GM03348 (cell line): ENCODE measurements around the gene GABBR2.

ENCODE experiments used
- DNase-seq: peaks from one replicate; pipeline ENCODE4 v3.0.0; 2012; ENCODE audit warnings: low spot score

The GABBR2 gene

DNA sequence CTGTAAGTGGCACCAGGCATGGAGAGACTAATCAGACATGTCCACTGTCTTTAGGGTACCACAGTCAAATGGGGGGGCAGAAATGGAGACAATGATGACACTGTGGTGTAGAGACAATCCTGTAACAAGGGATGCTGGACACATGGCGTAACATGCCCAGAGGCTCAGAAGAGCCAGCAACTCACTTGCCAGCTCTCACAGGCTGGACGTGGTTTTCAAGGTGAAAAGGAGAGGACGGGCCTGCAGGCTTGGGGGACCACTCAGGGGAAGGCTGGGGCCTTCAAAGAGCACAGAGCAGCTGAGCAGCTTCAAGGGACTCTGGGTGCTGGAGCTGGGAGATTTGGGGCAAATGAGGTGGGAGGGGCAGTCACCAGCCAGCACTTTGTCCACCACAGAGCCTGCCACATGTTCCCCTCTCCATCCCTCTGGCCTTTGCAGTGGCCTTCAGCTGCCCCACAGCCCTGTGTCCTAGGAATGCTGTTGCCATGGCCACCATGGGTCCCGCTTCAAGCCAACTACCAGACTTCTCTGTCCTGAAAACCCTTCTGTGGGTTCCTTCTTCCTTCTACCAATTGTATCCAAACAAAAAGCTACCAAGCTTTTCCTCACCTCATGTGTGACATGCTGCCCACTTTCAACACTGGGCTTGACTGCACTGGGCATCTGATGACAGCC, 140.4 kb downstream of the GABBR2 start:
- no peak for DNase-seq

DNA sequence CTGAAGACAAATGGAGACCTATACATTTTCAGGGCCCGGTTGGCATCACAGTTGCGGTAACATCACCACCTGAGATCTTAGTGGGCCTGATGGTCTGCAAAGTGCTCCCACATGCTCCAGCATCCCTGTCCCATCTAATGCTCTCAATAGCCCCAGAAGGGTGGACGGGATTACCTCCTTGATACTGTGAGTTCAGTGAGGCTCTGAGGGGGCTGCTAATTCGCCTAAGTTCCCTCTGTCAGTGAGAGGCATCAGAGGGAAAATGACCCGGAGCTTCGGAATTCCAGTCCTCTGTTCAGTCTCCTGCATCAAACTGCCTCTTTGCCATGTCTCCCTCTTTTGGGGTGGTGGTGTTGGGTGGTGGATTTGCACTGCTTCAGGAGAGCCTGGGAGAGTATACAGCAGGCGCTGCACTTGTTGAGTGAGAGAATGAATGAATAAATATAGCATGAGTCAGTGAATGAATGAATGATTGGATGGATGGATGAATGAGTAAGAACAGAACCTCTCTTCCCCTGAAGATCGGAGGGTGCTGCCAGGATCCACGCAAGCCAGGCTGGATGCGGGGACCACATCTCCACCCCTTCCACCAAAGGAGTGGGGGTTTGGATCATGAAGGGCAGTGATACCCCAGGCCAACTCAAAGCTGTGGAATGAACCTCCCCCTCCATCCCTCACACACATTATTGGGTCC, 141.0 kb downstream of the GABBR2 start:
- no peak for DNase-seq

DNA sequence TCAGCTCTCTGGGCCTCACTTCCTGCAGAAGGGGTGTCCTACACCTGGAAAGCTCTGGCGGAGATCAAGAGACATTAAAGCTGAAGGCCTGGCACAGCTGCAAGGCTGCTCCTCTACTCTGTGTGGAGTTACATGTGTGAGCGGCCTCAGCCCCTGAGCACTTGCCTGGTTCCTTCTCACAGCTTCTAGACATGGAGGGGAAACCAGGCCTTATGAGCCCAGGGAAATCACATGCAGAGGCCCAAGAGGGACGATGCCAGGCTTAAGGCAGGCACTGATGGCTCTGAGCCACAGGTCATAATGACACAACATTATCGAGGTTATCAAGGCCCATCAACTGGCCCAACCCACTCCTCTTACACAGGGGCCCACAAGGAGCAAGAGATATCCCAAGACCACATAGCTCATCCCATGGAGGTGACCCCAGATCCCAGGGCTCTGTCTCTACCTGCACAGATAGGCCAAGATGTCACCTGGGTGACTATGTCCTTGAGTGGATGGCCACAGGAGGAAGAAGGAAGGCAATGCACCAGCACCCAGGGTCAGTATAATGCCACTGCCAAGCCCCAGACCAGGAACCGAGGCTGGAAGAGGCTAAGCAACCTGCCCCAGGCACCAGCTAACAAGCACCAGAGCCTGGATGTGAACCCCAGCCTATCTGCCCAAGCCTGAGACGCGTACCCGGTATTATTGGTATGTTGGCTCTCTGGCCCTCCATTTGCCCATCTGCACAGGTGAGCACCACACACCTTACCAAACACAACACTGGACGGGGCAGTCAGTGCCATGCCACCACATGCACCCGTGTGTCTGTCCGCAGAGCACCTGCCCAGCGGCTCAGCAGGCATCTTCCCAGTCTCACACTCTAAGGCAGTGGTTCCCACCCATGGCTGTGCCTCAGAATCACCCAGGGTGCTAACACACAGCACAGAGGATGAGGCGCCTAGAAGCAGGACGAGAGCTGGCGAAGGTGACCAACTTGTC, 143.3 kb downstream of the GABBR2 start:
- DNase-seq: no peak

DNA sequence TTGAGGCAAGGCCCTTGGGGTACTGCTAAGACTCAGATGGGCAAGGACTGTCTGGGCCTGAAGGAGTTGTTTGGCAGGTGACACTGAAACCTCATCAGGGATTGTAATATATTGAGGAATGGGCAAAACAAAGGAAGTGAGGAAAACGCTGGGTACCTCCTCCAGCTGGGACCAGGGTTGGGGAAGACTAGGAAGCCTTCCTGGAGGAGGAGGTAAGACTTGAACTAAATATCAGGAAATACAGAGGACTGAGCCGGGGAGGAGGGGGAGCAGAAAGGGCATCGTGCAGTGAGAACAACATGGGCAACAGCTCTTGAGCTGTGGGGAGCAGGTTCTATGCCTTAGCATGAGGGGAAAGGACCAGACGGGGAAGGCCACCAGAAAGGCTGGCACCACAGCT, 144.0 kb downstream of the GABBR2 start:
- no peak for DNase-seq

DNA sequence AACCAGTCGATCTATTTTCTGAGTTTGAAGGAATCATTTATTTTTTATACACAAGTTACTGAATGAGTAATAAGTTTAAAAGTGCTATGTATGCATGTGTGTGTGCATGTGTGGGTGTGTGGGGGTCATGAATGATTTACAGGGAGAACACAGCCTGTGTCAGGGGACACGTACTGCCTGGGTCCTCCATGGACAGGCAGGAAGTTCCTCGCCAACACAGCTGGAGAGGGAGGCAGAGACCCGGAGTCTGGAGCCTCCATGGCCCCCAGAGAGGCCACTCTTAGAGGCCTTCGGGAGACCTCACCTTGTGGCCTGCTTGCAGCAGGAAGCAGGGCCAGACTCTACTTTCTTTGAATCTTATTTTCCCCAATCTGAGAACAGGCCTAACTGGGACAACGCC, 144.7 kb downstream of the GABBR2 start:
- DNase-seq: no peak

DNA sequence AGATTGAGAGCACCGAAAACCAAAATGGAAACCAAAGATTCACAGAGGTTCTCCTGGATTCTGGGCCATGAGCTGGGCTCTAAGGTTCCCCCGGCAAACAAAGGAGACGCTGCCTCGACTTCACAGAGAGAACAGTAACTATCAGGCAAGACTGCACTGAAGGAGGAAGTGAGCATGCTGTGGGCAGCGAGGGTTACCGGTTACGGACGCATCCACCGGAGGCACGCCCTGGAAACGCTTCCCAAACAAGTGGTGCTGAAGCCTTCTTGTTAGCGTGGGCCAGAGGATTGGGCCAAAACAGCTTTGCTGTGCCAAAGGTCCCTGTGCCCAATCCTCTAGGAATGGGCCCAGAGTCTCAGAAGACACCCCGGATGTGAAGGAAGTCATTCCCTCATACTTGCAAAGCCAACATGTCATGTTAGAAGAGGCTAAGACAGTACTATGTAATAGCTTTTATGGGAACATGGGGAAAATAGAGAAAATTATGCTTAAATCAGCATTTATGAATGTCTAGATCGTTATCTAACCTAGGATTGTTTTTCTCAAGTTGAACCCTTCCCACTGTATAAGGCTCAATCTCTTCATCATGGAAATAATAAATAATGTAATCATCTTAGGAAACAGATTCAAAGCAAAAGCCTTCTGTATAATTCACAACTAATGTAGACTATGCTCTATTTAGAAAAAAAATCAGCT, 145.4 kb downstream of the GABBR2 start:
- DNase-seq: no peak

DNA sequence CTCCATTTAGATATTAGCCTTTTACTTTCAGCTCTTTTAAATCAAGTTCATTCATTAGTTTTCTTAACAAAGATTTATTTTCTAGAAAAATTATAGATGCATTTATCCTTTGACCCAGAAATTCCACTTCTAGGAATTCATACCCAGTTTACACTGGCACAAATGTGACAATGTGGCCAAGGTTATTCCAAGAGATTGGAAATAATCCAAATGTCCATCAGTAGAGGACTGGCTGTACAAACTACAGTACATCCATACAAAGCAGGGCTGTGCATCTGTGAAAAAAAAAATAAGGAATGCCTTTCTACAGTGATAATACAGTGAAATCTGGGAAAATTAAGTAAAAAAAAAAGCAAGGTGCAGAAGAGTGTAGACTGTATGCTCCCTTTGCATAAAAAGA, 149.2 kb downstream of the GABBR2 start:
- DNase-seq: no peak

DNA sequence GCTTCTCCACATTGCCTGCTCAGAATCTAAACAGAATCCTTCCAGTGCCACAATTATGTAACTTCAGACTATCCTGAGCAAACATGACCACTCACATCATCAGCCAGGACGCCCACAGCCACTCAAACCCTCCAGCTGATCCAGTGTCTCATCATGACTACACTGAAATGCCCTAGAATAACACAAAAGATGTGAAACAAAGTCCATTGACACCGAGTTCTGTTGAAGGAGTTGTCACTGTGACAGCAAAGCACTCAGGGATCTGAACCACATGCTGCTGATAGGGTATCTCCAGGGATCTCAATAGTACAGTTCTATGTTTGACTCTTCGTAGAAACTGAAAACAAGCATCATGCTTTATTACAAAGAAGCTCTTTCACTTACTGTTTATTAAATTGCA, 150.2 kb downstream of the GABBR2 start:
- DNase-seq: peak; percentile 59

DNA sequence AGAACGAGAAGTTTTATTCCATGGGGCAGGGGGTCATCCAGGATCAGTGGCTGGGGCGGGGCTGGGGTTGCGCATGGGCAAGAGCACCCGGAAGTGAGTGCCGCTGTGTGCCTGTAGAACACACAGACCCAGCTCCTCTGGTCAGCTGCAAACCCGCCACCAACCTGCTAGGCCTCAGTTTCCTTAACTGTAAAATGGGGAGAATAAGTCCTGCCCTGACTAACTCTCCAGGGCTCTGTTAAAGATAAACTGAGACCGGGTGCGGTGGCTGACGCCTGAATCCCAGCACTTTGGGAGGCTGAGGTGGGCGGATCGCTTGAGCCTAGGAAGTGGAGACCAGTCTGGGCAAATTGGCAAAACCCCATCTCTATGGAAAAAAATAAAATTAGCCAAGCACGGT, 152.2 kb downstream of the GABBR2 start:
- no peak for DNase-seq

DNA sequence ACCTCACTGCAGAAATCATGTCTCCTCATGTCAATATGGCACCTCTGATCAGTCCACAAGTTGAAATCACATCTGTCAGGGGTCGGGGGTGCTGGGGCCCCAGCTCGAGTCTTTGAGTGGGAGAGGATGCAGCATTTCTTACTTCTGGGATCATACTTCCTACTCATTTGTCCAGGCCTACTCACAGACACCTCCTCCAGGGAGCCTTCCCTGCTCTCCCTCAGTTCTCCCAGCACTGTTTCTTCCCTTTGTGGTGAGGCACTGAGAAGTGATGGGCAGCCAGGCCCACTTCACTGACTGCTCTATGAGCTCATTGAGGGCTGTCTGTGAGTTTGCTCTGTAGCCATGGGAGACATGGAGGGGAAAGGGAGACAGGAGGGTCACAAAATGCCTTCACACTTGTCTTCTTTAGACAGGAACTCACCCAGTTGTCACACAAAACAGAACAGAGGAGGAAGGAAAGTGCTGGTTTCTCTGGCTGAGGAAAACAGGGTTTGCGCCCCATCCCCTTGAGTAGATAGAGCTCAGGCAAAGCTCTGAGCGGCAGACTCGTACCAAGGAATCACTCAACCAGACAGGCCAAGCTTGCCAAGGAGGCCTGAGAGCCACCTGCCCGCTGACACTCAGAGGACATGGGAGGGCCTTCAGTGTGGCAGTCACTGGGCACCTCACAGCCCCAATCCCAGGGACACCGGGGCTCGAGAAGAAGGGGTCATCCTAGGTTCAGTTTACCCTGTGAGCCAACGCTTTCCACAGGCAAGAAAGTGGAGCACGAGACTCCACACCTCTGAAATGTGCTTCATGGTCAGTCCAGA, 152.9 kb downstream of the GABBR2 start:
- no peak for DNase-seq

DNA sequence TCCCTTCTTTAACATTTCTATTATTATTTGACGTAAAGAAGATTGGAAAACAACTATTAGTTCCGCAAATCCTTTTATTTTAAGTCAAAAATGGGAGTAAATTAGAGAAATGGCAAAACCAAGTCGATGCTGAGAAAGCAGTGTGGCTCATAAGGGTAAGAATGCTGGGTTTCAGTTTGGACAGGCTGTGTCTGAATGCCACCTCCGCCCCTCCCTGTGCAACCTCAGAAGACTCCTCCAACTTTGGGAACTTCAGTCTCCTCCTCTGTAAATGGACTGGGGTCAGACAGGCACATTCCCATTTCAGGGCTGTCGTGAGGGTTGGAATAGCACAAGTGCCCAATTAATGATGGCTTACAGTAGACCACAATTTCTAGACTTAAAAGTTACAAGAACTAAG, 154.0 kb downstream of the GABBR2 start:
- no peak for DNase-seq

DNA sequence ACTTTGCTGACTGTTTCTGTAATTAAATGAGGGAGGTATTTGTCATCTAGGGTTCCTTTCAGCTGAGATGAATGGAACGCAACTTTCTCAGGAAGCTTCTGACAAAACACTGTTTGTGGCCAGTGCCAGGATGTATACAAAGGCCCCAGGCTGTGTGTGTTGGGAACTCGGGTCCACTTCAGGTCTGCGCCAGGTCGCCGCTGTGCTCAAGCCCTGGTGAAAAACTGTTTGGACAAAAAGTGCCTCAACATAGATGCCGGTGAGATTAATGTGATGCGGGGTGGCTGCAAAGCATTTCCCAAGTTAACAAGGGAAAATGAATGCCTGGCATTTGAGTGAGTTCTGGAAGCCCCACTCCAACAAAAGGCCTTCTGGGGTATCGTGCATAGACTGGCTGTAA, 156.4 kb downstream of the GABBR2 start:
- no peak for DNase-seq

DNA sequence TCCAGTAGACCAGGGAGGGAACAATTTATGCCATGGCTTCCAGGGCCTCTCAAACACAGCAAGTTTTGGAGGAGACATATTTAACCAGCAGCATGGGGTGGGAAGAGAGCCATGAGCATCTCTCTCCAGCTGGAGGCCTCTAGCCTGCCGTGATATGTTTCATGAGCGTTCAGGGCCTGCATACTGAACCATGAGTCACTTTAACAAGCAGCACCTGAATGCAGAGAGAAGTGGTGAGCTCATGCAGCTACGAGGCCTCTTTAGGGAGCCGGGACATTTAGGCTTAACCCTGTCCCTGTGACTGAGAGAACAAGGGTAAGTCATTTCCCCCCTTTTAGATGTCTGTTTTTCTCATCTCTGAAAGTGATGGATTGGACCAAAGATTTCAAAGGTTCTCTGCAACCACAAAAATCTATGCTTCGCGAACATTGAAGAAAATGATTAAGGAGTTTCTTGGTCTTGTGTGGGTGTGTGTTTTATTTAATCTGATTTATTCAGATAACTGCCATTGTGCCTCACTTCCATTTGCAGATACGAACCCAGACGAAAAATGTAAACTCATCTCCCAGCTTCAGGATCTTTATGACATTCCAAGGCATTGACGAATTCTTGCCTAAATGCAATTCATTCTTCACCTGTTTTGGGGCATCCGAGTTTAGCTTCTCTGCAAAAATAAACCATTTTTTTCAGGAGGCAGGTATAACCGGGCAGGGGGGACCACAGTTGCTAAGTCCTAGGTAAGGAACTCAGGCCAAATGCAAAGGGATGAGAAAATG, 157.0 kb downstream of the GABBR2 start:
- DNase-seq: peak; percentile 80

DNA sequence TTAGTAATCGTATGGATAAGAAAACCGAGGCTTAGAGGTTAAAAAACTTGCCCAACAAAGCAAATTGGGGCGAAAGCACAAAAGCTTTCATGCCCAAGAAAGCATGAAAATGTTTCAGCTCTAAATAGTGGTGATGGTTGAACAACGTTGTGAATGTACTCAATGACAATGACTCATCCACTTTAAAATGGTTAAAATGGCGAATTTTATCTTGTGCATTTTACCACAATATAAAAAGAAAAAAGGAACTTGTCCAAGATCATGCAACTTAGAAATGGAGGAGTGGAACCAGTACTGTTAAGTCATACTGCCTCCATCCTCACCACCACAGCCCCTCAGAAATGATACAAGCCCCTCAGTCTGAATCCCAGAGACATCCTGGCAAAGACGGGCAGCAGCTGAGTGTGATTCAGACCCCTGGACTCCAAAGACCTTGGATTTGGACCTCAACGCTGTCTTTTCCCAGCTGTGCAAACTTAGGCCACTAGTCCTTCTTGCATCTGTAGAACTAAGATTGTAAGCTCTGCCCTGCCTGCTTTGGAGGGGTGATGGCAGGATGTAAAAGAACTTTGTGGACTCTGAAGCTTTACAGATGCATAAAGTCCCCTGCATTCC, 158.4 kb downstream of the GABBR2 start:
- no peak for DNase-seq

DNA sequence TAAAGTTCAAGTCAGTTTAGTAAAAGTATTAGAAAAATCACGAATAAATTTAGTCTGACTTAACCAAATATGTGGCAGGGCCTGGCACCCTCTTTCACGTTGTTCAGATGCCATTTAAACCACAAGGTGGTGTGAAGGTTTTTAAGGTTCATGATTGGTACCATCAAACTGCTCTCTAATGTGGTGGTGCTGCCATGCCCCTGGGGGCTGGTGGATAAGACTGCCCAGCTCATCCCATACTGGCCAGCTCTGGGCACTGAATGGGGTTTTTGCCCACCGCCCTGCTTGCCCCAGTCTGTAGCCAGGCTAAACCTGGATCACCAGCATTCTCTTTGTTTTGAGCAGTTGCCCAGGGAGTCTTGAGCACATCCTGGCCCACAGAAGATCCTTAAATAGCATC, 159.3 kb downstream of the GABBR2 start:
- no peak for DNase-seq

DNA sequence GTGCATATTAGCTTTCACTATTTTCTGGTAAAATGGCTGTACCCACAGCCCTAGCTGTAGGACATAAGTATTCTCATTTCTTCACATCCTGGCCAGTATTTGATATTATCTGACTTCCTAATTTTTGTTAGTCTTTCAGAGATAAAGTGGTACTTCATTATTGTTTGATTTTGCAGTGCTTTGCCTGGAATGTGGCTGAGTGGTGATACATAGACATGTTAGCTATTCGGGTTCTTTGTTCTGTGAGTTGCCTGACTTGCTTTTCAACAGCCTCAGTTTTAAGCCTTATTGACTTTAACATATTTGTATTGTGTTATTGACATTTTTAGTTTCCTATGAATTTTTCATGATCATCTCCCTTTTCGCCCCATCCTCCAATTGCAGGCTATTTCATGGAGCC, 161.1 kb downstream of the GABBR2 start:
- no peak for DNase-seq

DNA sequence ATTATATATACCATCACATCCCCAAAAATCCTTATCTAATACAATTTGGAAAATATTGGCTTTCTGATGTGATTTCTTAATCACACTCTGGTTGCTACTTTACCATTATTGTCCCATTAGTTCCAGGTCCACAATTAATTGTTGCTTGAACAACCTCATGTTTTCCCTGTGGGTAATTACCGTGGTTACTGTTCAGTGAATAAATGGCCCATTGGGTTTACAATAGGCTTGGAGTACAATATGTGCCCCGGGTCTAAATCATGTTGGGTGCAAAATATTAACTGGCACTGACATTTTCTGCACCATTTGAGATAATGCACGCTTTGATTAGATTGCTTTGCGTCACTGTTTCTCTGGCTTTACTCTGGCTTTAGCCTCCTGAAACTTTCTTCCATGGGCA, 163.7 kb downstream of the GABBR2 start:
- DNase-seq: no peak

DNA sequence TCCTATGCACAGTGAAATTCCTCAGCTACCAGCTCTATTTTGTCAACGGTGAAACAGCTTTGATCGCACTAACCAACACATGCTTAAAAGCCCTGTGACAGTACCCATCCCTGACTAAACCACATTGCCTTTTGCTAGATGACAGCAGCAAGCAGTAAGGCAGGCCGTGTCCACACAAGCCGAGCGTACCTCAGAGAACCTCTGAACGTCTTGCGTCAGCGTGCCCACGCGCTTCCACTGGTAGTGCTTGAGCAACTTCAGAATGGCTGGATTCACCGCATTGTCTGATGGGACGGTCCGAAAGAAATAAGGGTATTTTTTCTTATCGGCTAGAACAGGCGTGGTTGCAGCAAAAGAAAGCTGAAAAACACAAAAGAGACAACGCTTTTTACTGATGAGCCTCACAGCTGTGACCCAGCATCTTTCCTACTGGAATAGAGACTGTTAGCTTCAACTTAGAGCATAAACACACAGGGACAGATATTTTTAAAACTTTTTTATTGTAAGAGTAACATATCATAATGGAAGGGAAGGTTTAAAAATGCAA, 167.0 kb downstream of the GABBR2 start:
- no peak for DNase-seq

DNA sequence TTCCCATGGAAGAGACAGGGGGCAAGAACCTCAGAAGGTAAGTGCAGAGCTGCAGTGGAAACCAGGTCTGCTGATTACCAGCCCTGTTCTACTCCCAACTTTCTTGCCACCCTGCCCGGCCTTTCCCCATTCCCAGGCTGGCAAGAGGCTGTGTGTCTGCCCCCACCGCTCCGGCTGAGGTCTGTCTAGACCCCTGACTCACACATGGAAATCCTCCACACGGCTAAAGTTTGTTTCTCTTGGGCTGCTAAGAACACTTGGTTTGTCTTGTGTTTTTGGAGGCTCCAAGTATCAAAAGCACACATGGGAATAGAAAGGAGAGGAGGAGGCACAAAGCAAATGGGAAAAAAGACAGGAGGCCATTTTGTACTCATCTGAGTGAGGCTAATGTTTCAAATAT, 168.3 kb downstream of the GABBR2 start:
- DNase-seq: no peak

DNA sequence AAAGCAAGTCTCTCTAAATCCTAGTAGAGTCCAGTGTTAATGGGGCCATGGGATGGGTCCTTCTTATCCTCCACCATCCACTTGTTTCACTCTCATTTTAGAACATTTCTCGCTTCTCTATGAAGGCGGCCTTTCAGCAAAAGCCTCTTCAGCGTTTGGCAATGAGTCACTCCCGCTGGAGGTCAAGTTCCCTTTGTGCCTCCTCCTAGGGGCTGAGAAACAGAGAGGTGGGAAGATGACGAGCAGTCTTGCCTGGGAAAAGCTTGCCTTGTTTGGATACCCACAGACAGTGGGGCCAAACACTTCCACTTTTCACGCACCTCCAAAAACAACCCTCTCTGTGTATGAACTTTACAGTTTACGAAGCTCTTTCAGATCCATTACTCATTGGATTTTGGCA, 168.8 kb downstream of the GABBR2 start:
- no peak for DNase-seq
